Amniotic stem cell (primary cell): ENCODE measurements around the gene BCAR3.
"Not testable (repeated sequence)": the region's sequence is repeated elsewhere in the genome, so short reads cannot be mapped to it uniquely, and the experiment has no call there.

Experiments used
- DNase-seq: peaks from one replicate; lab custom pipeline; 2025; lab: John Stamatoyannopoulos, UW

BCAR3 gene

DNA sequence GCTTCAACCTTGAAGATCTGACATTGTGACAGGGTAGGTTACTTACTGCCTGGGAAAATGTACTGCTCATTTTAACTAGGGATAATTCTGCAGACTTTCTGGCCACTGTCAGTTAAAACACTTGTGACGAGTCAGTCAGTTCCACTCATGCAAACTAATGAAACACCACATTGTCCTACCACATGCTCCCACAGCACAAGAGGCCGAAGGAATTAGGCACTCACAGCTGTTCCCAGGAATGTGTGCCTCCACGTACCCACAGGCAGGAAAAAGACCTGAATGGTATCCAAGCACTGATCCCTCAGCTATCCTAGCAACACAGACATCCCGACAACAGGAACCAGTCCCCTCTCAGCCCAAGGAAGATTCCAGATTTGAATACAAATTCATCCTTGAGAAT, 12.3 kb downstream of the BCAR3 start:
- DNase-seq: no peak

DNA sequence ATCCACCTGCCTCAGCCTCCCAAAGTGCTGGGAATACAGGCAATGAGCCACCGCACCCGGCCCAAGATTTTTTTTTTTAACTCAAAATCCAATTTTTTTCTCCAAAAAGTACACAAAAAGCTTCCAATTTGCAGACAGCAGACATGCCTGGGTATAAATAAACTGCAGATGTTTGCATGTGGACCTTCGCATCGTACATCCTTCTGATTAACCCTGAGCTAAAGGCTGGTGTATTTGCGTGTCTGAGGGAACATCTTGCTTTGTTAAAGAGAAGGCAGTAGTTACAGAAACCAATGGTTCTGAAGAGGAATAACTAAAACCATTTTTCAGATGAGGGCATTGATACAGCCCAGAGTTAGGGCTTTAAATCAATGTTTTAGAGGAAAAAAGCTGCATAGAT, 12.7 kb downstream of the BCAR3 start:
- no peak for DNase-seq

DNA sequence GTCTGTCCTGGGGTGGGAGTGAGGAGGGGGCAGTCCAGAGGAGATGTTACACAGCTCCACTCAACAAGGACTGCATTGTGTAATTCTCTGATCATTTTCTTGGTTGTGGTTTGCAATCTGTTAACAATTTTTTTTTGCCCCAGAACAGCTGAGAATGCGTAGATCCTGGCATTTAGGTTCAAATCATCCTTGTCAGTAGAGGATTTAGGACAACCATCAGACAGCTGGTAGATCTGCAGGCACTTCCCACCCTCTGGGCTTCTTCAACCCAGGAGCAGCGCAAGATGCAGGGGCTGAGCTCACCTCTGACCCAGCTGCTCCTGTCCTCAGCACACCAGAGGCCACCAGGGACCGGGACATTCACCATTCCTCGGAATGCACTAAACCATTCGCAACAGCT, 13.5 kb downstream of the BCAR3 start:
- no peak for DNase-seq

- no peak for DNase-seq
Observed at GRCh38 chr1:93667642-93668041, 14.0 kb downstream of the BCAR3 start.

DNA sequence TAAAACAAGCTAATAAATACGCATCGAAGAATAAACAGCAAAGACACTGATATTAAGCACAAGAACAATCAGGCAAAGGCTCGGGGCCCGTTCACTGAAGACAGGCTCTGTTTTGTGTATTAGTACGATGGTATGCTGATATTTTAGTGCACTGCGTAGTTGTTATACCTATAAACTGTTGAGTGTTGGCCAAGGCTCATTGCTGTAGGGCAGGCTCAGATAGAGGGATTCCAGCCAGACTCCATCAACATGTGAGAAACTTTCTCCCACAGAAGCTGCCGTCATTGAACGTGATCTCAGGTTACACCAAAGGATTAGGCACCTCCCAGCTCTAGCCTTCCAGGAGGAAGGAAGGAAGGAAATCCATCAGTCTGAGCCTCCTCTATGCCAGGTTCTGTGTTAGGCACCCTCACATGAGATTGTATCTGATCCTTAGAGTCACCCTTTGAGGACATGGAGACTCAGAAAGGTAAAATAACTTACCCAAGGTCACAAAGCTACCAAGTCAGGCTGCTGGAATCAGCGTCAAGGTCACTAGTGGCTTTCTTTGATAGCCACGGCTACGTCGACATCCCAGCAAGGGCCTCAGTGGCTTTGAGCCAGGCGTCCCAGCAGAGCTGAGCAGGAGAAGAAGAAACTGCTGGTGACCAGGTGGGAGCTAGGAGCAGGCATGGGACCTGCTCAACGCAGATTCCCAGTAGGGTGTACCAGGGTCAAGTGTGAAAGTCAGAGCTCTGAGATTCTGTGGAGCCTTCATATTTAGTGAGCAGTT, 14.8 kb downstream of the BCAR3 start:
- DNase-seq: no peak

DNA sequence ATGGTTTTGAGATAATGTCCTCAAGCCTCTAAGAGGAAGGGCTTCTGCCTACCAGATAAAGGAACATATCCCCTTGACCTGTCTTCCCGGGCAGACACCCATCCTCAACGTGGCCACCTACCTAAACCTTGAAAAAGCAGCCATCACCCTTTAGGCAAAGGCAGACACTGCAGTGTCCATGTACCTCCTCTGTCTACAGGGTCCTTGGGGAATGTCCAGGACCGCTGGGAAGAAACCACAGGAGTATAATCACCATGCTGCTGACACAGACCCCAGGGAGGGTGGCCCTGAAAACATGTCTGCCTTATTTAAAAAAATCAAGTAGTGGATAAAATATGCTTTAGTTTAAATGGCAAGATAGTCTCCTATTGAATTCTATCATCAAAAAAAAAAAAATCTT, 16.6 kb downstream of the BCAR3 start:
- DNase-seq: no peak

DNA sequence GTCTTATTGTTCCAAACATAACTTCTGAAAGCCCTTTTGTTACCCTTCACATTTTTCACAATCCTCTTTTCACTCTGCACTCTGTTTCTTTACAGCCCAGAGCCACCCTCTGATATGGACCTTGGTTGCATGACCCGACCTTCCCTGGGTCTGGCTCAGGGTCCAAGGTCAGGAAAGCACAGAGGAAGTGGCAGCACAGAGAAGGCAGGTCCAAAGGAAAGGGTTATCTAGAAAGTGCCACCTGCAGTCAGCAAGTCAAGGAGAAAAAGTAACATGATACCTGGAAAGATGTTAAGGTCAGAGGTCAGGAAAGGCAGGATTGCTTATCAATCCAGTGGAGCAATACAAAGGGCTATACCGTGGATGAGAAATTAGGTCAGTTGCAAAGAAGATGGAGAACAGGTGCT, 18.4 kb downstream of the BCAR3 start:
- no peak for DNase-seq

DNA sequence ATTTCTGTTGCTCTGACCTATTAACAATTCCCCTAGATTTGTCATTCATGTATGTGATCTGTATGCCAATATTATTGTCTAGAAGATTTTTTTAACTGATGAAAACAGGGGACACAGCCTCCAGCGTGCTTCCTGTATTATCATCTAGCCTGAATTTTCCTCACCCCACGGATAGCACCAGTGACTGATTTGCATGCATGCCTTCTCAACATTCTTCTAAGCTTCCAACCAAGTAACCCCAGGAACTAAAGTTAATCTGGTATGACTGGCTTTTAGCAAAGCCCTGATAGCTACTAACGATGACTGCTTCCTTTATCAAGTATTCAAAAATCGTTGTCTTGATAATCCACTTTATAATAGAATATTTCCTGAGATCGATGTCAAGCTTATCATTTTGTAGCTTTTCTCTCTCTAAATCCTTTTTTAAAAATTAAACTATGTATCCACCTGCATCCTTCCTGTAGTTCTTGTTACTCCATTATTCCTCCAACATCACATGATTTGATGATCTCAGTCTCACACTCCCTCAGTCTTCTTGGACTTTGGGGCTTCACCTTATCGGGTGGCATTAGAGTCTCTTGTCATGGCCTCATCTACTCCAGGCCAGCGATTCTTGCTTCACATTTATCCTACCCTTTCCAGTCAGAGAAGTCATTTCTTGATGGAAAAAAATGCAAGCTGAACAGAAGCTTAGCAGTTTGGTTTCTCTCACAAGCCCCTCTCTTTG, 19.0 kb downstream of the BCAR3 start:
- DNase-seq: no peak

DNA sequence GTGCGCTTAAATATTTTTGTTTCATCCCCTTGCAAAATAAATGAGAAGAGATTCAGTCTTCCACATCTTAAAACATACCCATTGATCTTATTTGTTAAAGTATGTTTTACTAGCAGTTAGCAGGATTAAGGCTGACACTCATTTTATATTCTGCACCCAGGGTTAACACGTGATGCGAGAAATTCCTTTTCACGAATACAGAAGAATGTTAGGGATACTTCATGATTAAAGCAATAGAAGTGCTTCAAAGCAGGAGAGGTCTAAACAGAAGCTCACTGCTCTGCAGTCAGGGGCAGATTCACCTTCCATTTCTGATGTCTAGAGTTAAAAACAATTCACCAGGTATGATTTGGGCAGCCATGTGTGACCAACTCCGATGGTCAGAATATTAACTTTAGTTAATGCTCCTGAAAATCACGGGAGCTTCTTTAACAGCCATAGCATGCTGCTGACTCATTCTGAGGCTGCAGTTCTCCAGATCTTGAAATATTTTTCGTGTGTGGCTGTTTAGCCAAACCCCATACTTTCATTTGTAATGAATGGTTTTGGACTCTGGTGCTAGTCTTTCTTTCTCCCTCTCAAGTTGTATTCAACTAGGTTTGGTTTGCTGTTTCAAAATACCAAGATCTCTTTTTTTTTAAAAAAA, 19.7 kb downstream of the BCAR3 start:
- DNase-seq: peak; percentile 28

DNA sequence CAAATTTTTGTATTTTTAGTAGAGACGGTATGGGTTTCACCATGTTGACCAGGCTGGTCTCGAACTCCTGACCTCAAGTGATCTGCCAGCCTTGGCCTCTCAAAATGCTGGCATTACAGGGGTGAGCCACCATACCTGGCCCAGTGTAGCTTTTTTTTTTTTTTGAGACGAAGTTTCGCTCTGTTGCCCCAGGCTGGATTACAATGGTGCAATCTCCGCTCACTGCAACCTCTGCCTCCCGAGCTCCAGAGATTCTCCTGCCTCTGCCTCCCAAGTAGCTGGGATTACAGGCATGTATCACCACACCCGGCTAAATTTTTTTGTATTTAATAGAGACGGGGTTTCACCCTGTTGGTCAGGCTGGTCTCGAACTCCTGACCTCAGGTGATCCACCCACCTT, 20.3 kb downstream of the BCAR3 start:
- not testable (repeated sequence) for DNase-seq

DNA sequence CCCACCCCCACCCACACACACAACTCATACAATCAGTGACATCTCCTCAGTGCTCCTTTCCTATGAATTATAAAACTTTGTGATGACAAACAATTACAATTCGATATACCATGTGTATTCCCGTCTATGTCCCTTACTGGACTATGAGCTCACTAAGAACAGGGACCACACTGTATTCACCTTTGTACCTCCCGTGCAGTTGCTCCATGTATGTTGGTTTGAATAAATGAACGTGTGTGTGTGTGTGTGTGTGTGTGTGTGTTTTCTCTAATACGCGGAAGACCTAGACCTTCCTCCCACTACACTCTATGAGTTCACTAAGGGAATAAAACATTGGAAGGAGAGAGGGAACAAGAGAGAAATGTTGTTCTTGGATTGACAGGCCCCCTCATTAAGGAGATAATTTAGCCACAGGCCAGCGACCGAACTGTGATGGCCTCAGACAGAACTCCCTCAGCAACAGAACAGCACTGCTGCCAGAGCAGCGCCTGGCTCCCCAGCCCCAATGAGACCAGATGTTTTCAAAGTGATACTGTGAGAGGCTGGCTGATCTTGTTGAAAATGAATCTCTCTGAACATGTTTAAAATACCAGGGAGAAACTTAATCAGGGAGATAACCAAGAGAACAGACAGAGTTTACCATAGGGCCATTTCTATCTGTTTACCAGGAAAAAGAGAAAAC, 21.7 kb downstream of the BCAR3 start:
- DNase-seq: no peak

DNA sequence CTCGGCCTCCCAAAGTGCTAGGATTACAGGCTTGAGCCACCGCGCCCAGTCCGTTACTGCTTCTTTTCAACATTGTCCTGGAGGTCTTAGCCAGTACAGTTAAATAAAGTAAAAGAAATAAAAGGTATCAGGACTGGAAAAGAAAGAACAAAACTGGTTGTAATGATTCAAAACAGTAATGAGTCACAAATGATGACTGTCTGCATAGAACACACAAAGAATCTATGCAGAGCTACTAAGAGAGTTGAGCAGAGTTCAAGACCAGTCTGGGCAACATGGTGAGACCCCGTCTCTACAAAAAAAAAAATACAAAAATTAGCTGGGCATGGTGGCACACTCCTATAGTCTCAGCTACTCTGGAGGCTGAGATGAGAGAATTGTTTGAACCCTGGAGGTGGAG, 23.4 kb downstream of the BCAR3 start:
- DNase-seq: no peak

DNA sequence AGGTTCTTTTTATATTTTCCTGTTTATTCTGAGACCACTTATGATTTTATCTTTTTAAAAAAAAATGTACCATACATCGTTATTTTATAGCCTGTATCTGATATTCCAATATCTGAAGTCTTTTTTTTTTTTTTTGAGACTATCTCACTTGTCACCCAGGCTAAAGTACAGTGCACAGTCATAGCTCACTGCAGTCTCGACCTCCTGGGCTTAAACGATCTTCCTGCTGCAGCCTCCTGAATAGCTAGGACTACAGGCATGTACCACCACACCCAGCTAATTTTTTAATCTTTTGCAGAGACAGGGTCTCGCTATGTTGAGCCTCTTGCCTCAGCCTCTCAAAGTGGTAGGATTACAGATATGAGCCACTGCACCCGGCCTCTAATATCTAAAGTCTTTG, 25.1 kb downstream of the BCAR3 start:
- DNase-seq: no peak

DNA sequence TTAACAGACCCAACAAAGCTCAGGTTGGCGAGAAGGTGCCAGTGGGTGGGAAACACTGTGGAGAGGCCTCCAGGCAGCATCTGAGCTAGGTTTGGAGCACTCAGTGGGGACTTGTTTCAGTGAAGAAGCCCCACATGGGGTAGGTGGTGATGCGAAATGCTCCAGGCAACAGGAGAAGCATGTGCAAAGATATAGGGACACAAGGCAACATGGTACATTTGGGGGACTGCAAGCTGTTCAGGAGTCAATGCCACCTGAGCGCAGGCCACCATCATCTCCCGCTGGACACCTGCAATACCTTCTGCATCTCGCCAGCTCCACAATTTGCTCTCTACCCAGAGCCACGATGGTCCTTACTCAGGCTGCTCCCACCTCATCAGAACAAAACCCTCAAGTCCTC, 28.0 kb downstream of the BCAR3 start:
- no peak for DNase-seq

- DNase-seq: no peak
Observed at GRCh38 chr1:93652323-93652949, 29.2 kb downstream of the BCAR3 start.

DNA sequence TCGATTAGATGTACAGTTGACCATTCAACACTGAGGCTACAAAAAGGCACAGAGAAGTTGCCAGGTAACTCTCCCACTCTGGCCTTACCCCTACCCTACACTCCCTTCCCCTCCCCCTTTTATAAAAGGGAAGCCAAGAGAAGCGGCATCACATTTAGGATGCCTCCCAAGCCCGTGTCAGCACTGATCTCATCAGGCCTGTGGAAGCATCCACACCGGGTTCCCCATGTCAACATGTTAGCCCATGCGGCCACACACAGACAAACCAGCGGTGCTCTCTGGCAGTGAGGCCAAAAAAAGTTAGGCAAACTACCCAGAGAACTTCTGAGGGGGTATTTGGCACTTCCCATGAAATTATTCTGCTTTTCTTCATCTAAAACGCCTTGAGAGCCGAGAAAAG, 29.9 kb downstream of the BCAR3 start:
- DNase-seq: no peak

DNA sequence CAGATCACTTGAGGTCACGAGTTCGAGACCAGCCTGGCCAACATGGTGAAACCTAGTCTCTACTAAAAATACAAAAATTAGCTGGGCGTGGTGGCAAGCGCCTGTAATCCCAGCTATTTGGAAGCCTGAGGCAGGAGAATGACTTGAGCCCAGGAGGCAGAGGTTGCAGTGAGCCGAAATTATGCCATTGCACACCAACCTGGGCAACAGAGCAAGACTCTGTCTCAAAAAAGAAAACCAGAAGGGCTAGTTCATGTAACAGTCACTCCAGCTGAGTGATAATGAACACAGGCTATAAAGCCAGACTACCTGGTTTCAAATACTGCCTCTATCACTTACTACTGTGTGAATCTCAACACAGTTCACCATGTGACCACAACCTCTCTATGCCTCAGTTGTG, 31.5 kb downstream of the BCAR3 start:
- DNase-seq: not testable (repeated sequence)

DNA sequence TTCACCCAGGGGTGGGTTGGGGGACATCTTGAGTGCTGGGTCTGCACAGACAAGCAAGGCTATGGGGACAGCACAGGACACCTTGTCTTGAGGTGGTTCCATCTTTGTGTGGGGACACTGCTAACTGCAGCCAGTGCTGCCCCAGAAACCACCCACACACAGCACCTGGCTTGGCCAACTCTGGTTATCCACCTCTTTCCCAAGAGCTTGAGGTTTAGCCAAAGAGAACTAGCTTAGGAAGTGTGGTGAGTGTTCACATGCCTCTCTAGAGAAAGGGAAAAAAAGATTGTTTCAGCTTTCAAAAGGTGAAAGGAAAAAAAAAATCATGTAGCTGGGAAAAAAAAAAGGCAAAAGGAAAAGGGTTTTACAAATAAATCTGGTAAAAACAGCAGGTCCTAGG, 32.4 kb downstream of the BCAR3 start:
- no peak for DNase-seq

DNA sequence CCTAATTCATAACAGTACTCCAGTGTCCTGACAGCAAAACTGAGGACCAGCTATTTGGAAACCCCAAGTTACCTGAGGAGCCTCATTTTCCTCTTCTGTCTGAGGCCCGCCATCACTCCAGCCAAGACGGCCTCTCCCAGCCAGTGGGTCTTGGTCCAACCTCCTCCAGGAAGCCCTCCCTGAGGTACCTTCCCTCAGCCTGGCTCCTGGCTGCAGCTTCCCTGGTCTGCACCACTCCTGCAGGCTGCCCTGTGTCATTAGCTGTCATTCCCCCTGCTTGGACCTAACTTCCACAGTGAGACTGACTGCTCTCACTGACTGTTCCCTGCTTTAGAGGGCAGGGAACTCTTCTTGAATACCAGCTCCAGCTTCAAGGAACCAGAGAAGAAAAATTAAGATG, 33.0 kb downstream of the BCAR3 start:
- no peak for DNase-seq

DNA sequence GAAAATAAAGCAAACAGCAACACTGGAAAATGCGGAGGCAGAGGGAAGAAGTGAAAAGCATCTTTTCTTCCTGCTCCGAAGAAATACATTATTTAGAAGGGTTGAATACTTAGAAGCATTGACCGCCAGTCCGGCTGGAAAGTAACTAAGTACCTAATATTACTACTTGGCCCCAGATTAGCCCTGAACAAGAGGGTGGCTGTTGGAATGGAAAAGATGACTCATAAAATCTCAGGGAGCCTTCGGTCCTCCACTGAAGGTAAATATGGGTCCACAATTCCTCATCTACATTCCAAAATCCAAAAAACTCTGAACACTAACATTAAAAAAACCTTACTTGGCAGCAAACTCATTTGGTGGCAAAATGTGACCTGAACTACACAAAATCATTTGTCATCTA, 40.1 kb downstream of the BCAR3 start:
- DNase-seq: no peak

DNA sequence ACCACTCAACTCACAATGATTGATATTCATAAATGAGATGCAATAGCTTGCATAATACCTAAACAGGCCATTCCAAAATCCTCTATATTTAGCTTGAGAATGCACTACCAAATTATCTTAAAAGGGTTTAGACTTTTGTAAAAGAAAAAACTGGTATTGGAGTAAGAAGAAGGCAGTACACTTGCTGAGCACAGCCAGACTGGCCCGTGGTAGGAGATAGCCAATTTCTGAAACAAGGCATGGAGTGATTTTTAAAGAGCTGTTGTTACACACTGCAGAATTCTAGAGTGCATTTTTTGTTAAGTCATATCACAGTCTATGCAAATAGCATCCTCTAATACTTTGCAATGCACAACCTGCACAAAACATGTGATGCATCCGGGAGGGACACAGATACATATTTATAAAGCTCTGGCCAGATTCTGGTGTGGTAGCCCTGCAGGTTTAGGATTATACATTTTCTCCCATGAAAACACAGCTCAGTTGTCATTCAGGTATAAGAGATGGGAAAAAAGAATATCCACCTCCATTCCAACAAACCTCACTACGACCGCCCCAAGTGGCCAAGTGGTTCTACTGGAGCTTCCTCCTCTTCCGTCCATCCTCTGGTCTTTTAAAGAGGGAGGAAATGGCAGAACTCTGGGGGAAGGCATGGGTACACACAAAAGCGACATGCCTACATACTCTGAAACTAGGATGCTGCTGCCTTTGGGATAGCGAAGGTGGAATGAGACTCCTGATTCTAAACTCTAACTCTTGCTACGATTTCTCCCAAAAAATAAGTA, 40.8 kb downstream of the BCAR3 start:
- no peak for DNase-seq
